8988T (cell line): Measurements from ENCODE around the gene ELL2.
A peak's percentile ranks its signal among the peaks of the same experiment; 100 is the strongest.

ENCODE experiments used
- DNase-seq: peaks from one replicate; pipeline ENCODE4 v3.0.0; 2011

The ELL2 gene

DNA sequence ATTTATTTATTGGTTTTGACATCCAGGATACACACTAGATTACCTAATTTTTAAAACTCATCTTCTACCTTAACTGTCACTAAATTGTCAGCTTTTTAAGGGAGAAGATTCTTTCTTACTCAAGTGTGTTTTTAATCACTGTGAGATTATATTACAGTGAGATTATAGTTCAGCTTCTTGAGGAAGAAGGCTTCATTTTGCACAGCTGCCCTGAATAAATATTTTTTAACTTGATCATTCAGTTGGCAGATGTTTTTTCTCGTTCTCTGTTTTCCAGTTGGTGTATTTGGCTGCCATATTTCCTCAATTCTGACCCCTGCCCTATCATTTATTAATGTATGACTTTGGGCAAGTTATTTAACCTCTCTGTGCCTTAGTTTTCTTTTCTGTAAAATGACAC lies 15.0 kb upstream of the ELL2 start:
- DNase-seq, result no peak

DNA sequence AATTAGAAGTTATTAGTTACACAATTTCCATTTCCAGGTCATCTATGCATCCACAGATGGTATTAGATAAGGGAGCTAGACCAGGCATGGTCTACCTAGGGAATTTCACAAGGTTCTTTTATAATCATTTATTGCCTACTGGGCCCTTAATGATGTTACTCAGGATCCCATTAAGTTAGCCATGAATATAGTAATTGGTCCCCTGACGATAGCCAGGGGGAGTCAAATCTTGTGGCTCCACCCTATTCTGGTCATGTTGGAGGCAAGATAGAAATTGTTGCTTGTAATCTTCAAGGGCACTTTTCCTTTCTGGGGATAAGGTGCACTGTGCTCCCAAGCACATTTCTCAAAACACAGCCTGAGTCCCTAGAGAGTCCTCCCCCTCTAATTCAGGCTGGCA lies 14.1 kb upstream of the ELL2 start:
- DNase-seq, result no peak

DNA sequence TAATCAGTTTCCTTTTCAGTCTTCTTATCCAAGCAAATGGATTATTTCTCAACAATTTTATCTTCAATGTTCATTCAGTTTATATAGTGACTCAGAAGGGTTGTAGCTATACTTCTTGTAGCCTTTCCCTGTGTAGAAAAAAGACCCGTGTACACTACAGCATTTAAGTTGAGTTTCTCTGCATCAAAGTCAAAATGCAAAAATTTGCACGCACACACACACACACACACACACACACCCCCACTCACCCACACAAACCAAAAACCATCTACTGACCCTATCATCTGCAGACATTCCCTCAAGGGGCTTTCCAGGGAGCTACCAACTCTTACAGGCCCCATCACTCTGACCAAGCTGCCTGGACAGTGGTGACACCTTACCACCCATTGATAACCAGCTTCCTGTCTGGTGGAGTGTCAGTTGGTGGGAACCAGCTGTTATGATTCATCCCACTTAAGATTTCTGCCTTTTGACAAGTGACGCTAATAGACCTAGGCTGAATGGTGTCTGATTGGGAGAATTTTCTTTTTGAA lies 12.2 kb upstream of the ELL2 start:
- no peak for DNase-seq

DNA sequence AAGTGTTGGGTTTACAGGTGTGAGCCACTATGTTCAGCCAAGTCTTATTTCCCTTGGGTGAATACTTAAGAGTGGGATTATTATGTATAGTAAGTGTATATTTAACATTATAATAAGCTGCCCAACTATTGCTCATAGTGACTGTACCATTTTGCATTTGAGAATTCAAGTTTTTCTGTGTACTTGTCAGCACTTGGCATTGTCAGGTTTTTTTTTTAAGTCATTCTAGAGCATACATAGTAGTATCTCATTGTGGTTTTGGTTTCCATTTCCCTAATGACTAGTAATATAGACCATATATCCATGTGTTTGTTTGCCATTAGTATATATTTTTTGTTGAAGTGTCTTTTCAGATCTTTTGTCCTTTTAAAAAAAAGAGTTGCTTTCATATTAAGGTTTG lies 10.5 kb upstream of the ELL2 start:
- DNase-seq, result no peak

DNA sequence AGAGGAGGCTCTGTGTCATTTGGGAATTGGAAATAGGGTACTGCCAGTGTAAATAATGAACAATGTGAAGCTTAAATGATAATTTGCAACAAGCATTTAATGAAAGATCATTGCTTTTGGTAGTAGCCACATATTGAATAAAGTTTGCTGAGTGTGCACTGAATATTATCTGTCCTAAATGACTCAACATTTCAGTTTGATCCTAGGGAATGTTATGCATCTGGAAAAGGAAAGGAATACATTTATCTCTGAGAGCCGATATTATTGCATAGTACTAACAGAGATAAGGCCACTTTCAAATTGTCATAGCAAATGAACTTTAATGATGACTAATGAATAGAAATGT lies 8.7 kb upstream of the ELL2 start:
- no peak for DNase-seq

DNA sequence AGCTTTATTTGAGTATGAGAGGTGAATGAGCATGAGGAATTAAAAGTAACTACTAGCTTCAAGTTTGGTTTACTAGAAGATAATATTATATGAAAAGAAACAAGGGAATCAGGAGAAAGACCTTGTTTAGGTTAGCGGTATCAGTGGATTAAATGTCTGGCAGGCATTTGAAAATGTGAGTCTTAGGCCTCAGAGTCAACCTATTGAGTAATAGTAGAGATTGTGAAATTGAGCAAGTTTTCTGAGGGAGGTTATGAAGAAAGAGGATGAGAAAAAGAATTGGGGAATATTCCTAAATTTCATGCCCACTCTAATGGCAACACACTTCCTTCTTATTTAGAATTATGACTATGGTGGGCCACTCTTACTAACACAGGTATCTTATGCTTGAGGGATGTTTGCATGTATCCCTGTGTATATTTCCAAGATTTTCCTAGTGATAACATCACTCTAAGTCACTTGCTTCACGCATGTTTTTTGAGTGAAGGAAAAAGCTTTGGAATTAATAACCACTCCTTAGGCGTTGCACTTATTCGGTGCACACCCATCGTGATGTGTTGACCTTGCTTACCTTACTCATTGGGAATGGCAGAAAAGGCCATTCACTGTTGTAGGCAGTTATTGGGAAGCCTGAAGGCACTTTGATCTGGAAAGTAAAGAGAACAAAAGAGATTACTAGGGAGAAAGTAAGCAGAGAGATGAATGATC lies 8.2 kb upstream of the ELL2 start:
- DNase-seq, result no peak

DNA sequence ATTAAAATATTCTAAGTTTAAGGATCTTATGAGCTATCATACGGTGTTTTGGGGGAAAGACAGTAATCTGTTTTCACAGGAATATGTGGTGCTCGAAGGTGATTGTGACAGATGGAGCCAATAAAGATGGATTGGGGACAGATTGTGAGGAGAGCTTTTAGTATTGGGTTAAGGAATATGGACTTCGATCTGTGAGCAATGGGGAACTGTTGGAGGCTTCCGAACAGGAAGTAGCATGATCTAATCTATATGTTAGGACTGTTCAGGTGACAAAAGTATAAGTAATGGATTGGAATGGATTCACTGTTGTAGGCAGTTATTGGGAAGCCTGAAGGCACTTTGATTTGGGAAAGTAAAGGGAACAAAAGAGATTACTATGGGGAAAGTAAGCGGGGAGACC lies 7.4 kb upstream of the ELL2 start:
- DNase-seq, result no peak

DNA sequence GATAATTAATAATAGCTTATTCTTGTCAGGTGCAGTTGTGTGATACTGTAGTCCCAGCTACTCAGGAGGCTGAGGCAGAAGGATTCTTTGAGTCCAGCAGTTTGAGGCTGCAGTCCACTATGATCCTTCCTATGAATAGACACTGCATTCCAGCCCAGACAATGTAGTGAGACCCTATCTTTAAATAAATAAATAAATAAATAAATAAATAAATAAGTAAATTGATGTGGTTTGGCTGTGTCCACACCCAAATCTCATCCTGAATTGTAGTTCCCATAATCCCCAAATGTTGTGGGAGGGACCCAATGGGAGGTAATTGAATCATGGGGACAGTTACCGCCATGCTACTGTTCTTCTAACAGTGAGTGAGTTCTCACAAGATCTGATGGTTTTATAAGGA lies 5.6 kb upstream of the ELL2 start:
- DNase-seq, result no peak

DNA sequence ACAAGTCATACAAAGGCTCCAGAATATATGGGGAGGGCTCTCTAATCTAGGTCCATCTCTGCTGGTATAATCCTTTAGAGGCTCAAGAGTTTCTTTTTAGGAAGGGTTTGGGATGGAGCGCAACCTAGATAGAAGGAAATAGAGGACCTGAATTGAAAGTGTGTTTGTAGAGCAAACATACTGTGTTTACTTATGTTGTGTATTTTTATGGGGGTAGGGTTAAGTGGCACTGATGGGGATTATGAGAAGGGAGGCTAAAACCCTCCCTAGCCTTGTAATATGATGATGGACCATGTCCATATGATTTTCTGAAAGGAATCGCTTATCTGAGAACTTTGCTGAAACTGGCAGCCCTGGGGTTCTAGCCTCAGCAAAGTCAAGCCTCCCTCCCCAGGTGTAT lies 4.4 kb upstream of the ELL2 start:
- DNase-seq, result no peak

DNA sequence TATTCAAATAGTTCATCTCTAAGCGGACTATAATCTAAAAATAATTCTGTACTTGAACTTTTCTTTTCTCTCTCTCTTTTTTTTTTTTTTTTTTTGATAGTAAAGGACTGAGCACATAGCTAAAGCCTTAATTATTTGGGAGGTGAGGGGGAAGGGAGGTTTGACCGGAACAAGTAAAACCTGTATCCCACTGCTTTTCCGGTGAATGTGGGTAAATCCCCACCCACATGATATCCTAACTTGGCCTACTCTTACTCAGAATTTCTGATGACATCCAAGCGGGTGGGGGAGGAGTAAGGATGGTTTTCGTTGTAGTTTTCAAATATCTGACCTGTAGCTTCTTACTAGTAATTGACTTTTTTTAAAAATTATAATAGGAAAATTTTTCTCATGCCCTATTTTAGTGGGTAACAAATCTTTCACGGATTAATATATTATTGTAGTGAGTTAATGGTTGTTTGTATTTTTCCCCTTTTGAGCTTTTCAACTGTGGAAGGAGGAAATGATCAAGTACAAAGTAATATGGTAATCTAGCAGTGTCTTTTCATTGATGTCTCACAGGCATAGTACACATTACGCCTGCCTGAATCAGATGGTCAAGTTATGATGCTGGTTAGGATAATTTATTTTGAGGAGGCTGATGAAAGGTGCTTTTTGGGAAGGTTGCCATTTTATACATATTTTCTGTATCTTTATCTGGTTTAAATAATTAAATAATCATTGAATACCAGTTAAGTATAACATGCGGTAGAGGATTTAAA lies 2.2 kb upstream of the ELL2 start:
- no peak for DNase-seq

DNA sequence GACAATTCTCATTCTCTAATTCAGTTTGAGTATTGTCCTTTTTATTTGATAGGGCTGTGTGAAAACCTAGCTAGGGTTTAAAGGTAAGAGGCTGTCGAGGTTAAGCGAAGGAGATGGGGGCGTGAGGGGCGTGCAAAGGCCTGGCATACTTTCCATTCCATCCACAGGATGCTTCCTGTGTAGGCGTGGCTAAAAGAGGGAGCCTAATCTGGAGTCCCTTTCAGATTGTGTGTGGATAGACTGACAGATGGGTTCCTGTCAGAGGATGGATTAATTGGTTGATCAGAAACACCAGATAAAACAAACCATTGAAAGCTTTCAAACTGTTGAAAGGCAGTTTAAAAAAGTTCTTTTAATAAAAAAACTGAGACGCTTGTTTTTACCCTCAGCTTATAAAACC lies 1.1 kb upstream of the ELL2 start:
- peak; percentile 16 for DNase-seq

DNA sequence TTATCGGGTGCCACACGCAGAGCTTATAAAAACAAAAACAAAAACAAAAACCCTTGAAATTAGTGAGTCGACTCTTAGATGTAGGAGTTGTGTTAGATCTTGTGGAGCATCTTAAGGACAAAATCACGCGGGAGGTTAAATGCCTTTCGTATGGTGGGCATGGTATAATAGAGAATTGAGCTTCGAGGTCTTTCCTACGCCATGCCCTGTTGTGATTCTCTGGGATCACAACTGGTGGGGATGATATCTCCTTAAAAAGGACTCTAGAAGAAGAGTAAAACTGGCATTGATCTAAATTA lies 773 bp upstream of the ELL2 start:
- no peak for DNase-seq

DNA sequence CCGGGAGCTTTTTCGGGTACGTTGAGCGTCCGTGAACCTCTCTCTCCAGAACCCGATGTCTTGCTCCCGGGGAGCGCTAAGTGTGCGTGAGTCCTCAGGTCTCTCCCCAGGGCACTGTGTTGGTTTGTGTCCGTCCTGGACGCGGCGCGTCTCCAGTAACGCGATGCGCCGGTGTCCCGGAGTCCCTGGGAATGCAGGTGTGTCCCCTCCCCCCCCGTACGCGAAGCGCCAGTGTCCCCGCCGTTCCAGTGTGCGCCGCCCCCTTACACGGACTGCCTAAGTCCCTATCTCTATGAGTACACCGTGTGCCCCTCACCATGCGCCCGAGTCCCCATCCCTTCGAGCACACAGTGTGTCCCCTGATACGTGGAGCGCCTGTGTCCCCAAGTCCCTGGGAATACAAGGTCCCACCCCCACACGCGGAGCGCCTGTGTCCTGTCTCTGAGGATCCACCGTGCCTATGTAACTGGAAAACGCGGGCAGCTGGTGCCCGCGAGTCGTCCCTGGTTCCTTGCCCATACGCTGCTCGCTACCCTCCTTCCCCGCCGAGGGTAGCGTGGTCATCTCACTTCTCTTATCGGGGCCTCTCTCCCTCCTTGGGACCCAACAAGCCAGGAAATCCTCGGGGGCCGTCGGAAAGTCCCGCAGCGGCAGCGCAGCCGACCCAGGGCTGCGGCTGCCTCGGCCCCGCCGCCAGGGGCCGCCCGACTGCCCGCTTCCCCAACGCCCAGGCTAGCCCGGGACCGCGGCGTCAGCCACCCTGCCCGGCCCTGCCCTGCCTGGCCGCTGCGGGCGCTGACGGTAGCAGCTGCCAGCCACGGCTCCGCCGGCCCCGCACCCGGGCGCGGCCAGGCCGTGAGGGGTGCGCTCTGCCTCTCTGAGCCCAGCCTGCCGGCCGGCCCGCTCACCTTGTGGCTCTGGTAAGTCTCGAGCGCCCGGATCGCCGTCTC lies 709 bp downstream of the ELL2 start:
- peak; percentile 62 for DNase-seq

DNA sequence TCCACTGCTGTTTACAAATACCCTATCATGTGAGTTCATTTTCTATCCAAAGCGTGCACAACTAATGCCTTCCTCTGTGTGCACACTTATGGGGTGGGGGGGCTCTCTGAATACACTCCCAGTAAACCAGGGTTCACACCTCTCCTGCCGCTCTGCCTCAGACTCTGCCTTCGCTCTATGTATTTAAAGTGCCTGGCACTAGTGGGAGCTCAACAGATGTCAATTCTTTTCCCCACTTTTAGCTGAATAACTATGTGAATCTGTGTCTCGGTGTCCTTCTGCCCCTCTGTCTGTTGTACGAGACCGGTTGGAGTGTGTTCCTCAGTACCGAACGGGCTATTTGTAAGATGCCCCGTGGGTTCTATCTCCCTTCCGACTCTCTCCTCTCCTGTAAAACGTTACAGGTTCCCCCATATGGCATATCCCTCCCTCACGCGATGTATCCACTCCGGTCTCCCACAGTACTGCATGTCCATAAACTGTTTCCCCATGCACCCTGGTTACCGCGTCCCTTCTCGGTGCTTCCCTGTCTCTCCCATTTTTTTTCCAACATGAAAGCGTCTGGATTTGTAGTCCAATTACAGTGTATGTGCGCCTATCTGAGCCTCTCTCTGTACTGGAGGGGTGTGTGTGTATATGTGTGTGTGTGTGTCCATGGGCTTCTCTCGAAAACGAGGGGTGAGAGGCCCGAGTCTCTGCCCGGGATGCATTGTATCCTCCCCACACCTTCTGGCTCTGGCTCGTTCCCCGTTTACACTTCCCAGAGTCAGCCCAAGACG lies 1.6 kb downstream of the ELL2 start:
- no peak for DNase-seq

DNA sequence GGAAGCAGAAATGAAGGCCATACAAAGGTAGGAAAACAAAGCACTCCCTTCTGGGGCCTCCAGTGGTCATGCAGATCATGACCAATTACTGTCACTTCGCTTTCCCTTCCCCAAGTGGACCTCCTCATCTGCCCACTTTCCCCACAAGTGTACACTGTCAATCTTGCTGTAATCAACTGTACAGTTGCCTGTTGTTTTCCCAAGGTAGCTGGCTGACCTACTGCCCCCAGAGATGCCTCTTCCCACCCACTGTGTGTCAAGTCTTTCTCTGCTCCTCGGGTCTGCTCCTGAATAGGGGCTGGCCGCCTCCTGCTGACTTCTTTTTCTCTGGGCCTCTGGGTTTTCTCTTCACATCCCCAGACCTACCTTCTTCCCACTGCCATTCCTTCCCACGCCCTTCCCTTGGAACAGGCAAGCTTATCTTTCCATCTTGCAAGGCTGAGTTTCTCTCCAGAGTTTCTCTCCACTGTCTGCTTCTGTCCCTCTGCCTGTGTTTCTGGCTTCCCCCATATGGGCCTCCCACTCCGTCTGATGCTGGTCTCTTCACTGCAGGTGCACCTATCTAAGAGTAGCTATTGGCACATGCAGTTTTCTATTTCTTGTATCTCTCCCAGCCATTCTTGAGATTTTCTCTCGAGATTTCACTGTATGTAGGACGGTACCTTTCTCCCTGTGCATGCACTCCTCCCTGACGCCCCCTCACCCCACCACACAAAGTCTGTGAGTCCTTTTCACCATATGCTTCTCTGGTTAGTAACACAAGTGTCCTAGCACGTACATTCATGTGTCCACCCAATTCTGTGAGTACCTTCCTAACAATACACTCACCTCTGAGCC lies 2.4 kb downstream of the ELL2 start:
- DNase-seq, result no peak

DNA sequence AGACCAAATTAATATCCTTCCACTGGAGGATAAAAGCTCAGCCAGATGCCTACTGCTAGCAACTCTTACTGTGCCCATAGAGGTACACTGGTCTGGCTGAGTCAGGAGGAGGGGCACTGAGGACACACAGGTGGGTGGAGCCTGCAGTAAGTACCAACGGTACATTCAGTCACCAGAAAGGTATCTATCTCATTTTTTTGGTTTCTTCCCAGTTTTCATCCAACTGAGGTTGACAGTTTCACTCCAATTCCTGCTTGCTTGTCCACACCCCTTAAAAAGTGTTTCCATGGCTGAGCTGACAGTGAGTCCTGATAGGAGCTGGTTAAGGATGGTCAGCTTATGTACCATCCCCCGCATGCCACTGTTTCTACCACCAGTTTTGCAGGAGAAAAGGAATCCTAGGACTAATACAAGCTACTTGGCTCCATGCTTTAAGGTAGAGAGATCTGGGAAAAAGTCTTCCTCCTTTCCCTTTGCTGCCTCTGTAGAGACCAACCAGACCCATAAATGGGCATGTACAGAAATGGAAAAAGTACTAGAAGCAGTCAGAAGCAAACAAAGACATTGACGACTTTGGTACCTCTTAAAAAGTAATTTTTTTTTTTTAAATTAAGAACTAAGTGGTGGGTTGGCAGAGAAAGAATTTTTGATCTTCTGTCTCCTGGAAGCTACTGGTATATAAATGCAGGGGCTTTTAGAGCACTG lies 3.2 kb downstream of the ELL2 start:
- DNase-seq, result no peak

DNA sequence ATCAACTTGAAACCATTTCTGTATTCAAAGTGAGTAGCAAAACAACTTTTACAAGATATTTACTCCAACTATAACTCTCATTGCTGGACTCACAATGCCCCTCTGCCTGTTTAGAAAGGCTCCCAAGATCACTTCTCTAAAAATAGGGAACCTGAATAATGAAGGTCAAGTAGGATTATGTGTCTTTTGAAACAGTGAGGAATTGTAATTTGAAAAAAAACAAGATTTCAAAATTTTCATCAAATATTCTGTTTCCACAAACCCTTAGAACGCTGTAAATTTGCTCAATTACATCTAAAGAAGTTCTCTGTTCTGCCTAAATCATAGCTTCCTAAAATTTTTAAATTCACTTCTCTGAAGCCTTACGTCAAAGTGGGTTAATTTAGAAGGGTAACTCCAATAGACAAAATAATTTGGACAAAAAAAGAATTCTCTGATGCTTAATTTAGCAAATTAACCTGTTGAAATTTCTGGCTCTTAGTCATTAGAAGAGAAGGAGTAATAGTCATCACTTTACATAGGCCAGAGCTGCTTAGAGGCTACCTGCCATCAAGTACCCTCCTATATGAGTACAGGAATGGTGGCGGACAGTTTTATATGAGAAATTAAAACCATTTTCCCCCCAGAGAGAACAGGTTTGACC lies 4.0 kb downstream of the ELL2 start:
- DNase-seq, result no peak

DNA sequence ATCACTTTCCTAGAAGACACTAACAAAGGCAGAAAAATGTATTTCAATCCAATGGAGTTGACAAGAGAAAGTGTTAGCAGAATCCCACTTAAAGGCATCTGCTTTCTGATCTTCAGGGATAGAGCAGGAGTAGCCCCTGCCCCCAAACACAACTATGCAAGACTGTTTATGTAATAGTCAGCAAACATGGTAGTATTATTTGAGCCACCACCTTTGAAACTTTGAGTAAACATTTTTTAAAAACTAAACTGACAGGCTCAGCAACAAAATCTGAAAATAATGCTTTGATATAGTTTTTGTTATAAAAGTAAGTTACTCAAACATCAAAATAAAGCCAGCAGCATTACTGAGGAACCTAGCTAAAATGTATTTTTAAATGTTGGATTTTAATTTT lies 4.8 kb downstream of the ELL2 start:
- no peak for DNase-seq

DNA sequence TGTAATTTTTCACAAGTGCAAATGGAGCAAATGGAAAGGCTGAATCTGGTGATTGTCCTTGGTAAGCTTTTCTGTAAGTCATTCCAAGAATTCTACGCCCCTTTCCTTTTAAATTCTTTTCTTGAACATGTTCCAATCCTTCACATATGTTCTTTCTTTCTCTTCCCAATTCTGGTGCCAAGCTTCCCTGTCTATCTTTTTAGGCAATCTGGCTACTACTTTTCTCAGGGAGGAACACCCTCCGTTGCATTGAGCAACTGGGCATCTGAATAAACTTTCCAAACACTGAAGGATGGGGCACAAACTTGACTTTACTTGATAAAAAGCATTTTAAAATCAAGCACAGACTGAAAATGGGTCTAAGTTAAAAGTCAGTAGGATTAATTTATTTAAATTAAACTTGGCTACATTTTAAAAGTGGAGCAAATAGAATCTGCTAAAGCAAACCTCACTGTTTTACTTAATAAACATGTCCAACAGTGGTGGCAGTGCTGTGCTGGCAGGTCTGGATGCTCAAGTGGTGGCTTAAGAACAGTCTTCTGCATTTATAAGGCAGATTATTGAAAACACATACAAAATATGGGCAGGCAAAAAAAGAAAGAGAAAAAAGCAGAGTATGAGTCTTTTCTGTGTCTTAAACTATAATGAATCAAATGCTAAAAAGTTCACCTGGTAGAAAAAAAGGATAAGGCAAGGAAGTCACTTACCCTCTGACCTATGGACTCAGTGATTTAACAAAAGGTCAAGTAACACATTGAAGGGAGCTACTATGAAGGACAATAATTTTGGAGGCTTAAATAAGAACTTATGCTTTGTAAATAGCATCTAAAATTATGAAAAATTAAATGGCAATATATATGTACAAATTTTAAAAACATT lies 5.4 kb downstream of the ELL2 start:
- no peak for DNase-seq

DNA sequence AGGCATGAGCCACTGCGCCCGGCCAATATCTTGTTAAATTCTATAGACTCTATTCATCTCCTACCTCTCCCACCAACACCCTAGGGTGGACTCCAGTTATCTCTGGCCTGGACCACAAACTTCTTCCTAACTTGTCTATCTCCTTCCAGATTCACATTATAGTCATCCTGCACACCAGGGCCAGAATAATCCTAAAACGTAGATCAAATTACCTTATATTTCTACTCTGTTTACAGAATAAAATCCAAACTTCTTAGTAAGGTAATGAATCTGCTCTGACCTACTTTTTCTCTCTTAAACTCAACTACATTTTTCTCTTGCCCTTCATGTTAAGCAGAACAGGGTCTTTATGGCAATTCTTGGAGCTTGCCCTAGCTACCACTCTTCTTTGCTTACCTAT lies 6.9 kb downstream of the ELL2 start:
- DNase-seq, result no peak
